BJ (cell line): Measurements from ENCODE around the gene MAGEB4. TPM values are rescaled to one million over a fixed set of nuclear protein-coding genes. Genes with fewer than 3 reads are reported as not detected.

Experiments used
- CTCF ChIA-PET: fragments of 350-600 bp; formaldehyde crosslinking; extraction: SDS; loops from one replicate; lab custom pipeline; 2021; ENCODE audit warnings: antibody characterized with exemption, inconsistent platforms; lab: Yijun Ruan, JAX
- POLR2A ChIA-PET: fragments of 300-600 bp; sonication (Branson Sonifier 250); formaldehyde crosslinking; extraction: SDS; loops from one replicate; lab custom pipeline; 2021; ENCODE audit warnings: antibody characterized with exemption; lab: Charles Lee
- DNase-seq: peaks from one replicate; pipeline ENCODE4 v3.0.0-alpha.2; 2011; ENCODE audit warnings: low read depth
- H3K27me3 ChIP-seq: 2 replicates; pipeline ENCODE4 v1.6.0; 2011; ENCODE audit warnings: low read length; ENCODE audit not compliant: control insufficient read depth, insufficient read depth
- H3K36me3 ChIP-seq: 2 replicates; pipeline ENCODE4 v1.5.1; 2011; ENCODE audit warnings: low read length; ENCODE audit not compliant: control insufficient read depth, insufficient read depth
- H3K4me3 ChIP-seq: 2 replicates; pipeline ENCODE4 v1.5.1; 2011; ENCODE audit warnings: low read depth, mild to moderate bottlenecking, control low read depth, low read length
- polyA plus RNA-seq: library from polyadenylated mRNA; depleted of rRNA; stranded (reverse); fragments of >200 nt; gene quantifications from 2 replicates; pipeline ENCODE4 v1.2.3, GENCODE V29; 2011
- TF ChIP-seq, protein P1 (sequence below): IDR thresholded peaks from 2 replicates; pipeline ENCODE4 v1.5.1; 2011; ENCODE audit warnings: low read depth, mild to moderate bottlenecking, control low read depth, inconsistent platforms, low read length, moderate library complexity; ENCODE audit not compliant: insufficient read depth

MAGEB4 gene
- polyA plus RNA-seq, 1 experiment = not detected

DNA sequence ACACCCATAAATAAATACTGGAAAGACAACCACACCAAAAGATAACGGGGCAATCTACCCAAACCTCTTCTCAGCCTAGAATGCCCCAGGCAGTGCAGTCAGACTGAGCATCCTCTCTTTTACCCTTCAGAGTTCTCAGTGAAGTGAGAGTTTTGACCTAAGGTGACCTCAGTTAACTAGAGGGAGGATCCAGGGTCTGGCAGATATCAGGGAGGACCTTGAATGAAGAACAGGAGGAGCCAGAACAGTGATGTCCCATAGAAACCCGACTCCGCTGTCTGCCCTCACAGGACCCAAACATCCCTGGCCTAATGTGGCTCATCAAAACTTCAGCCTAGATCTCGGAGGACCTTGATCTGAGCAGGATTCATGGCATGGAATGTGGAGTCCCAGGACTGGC, 11.4 kb upstream of the MAGEB4 start, which contains the start of gene MAGEB3:
MAGEB3 (plus strand) TSS at position 263 of the 400 bp plus-strand sequence. CDS start 5,268 bp downstream, outside the sequence.
- TF ChIP-seq, protein P1, sequence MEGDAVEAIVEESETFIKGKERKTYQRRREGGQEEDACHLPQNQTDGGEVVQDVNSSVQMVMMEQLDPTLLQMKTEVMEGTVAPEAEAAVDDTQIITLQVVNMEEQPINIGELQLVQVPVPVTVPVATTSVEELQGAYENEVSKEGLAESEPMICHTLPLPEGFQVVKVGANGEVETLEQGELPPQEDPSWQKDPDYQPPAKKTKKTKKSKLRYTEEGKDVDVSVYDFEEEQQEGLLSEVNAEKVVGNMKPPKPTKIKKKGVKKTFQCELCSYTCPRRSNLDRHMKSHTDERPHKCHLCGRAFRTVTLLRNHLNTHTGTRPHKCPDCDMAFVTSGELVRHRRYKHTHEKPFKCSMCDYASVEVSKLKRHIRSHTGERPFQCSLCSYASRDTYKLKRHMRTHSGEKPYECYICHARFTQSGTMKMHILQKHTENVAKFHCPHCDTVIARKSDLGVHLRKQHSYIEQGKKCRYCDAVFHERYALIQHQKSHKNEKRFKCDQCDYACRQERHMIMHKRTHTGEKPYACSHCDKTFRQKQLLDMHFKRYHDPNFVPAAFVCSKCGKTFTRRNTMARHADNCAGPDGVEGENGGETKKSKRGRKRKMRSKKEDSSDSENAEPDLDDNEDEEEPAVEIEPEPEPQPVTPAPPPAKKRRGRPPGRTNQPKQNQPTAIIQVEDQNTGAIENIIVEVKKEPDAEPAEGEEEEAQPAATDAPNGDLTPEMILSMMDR = no peak
- POLR2A ChIA-PET = no interaction called here
- no peaks in the 10 kb centered on the region for H3K27me3 ChIP-seq
- CTCF ChIA-PET = no interaction called here
- no peak for DNase-seq
- H3K36me3 ChIP-seq = no peaks in the 10 kb centered on the region
- H3K4me3 ChIP-seq = no peak within 1 kb of the TSS

DNA sequence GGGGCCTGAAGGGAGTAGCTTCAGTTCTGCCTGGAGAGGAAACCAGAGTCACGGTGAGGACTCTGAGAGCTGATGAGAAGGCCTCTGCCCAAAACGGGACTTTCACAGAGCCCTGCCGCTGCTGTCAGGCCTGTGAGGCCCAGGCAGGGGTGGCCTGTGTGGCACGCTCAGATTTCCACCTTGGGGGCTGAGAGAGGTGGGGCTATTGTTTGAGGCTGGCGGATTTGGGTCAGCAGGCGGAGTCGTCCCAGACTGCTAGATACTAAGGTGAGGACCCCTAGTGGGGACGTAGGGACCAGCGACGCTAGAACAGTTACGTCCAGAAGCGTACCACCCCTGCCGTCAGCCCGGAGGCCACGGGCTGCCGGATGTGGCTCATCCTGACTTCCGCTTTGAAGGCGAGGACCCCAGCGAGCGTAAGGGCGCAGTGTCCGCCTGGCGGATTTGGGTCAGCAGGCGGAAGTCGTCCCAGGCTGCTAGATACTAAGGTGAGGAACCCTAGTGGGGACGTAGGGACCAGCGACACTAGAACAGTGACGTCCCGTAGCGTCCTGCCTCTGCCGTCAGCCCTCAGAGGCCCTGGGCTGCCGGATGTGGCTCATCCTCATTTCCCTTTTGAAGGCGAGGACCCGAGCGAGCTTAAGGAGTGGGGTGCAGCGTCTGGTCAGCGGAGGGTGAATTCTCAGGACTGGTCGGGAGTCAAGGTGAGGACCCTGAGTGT, 5.1 kb downstream of the MAGEB4 start, which contains the start of gene MAGEB1:
MAGEB1 (plus strand) TSS at position 378 of the 721 bp plus-strand sequence. CDS start 3,348 bp downstream, outside the sequence.
- ChIA-PET POLR2A (no interaction called here), CTCF (no interaction called here)
- Histone ChIP-seq H3K4me3 (no peak within 1 kb of the TSS), H3K27me3 (no peaks in the 10 kb centered on the region), H3K36me3 (no peaks in the 10 kb centered on the region)
- DNase-seq = no peak
- TF ChIP-seq, protein P1 = no peak

DNA sequence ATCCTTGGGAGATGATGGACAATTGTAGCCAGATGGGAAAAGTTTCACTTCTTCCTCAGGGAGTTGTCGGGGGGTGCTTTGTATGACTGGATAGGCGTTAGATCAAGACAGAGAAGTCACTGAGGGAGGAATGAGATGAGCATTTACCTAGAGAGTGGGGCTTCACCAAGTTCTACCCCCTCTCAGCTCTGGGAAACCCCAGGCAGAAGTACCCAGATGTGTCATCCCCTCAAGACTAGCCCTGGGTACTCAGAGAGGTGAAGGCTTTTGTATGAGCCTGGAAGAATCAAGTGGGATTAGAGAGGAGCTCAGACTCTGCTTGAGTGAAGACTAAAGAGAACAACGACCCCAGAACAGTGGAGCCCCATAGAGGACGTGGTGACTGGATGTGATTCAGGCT, 7.1 kb downstream of the MAGEB4 start:
- Histone ChIP-seq H3K4me3 (no peak overlapping the region), H3K27me3 (no peaks in the 10 kb centered on the region), H3K36me3 (no peaks in the 10 kb centered on the region)
- no peak for DNase-seq
- TF ChIP-seq, protein P1 = no peak
- POLR2A ChIA-PET = no interaction called here
- CTCF ChIA-PET = no interaction called here

DNA sequence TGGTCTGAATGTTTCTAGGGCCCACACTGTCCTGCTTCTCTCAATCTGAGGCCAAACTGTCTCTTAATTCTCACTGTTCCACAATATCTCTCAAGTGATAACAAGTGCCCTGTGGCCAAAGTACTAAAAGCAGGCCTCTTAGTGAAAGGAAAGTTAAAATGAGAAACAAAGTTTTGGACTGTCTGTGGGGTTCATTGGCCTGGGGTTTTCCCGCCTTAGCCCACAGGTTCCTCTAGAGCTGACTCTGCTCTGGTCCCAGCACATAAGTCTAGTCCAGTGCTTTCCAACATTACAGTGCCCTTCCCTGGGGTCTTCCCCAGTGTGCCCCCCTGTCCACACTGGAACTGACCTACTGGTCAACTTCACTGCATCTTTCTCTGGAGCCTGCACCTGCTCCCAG, 11.5 kb downstream of the MAGEB4 start:
- DNase-seq = no peak
- TF ChIP-seq, protein P1 = no peak
- Histone ChIP-seq H3K27me3 (no peaks in the 10 kb centered on the region), H3K4me3 (no peak overlapping the region), H3K36me3 (no peaks in the 10 kb centered on the region)
- CTCF ChIA-PET = no interaction called here
- POLR2A ChIA-PET = no interaction called here

DNA sequence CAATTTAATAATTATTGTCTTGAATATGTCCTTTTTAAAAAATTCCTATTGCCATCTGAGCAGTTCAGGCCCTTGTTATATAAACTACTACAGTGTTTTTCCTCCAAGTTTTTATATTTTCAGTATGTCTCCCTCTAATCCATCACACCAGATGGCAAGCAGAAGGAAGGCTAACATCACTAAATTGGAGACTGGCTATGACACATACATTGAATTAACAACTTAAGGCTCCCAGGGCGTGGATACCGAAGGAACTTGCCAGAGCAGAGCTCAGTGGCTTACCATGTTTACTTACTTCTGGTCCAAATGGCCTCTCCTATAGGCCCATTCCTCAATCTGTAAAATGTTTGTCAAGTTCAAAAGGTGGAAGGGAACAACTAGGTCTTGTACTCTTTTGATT, 18.1 kb downstream of the MAGEB4 start:
- POLR2A ChIA-PET = no interaction called here
- CTCF ChIA-PET = no interaction called here
- no peaks in the 10 kb centered on the region for H3K36me3 ChIP-seq
- TF ChIP-seq, protein P1 = no peak
- H3K4me3 ChIP-seq = no peak overlapping the region
- no peak for DNase-seq
- no peaks in the 10 kb centered on the region for H3K27me3 ChIP-seq
